K562 (cell line): ENCODE data around the gene ITGBL1. TPM values are rescaled to one million over a fixed set of nuclear protein-coding genes. Genes with fewer than 3 reads are reported as not detected.

ENCODE experiments used
- ATAC-seq: fragments of 200-7000 bp; cut with Tn5 transposase; 3 replicates; pipeline ENCODE4 v1.9.1; 2020; ENCODE audit warnings: moderate library complexity
- BruUV-seq: library from RNA; stranded (reverse); fragments of 400-500 nt; replicated peaks from 2 replicates; lab custom pipeline; 2021; lab: Mats Ljungman, UMichigan
- CTCF ChIA-PET: fragments of 300-600 bp; formaldehyde crosslinking; extraction: SDS; loops from one replicate; lab custom pipeline; 2021; ENCODE audit warnings: low intra/inter-chr PET ratio; lab: Yijun Ruan, JAX
- POLR2A ChIA-PET: fragments of 300-600, 350-650 bp; sonication (Branson Sonifier 250); formaldehyde crosslinking; extraction: SDS; loops from one replicate; lab custom pipeline; 2021; ENCODE audit warnings: antibody characterized with exemption, inconsistent platforms; lab: Yijun Ruan, JAX
- DNase-seq, 4 experiments: peaks; one replicate each; pipeline versions ENCODE4 v3.0.0 to v3.0.0-alpha.2; 2011 to 2018; ENCODE audit warnings: low spot score in 3 of 4, mixed read lengths in 3 of 4; ENCODE audit errors: extremely low read depth in 1 of 4
- FAIRE-seq: peaks from 2 replicates; lab custom pipeline; 2011; peaks lifted over from hg19 to GRCh38; lab: Jason Lieb, UNC
- H2AFZ ChIP-seq: 2 replicates; pipeline ENCODE4 v1.6.0; 2011; ENCODE audit warnings: low read depth, low read length, control low read depth, inconsistent platforms
- H3K27ac ChIP-seq: fragments of 200-600 bp; 3 replicates; pipeline ENCODE4 v1.8.0; 2011; ENCODE audit warnings: low read depth, mild to moderate bottlenecking, control low read depth, inconsistent platforms, low read length, moderate library complexity, mixed read lengths; ENCODE audit errors: extremely low read depth
- H3K27me3 ChIP-seq, 2 experiments: fragments of 300-600 bp in 1 of 2; 2 replicates in 1 of 2; 3 replicates in 1 of 2; pipeline versions ENCODE4 v1.6.0 to v1.8.0; 2011; ENCODE audit warnings: inconsistent platforms in 2 of 2, low read length in 2 of 2, mild to moderate bottlenecking in 1 of 2, mixed read lengths in 1 of 2, moderate library complexity in 1 of 2; ENCODE audit not compliant: control insufficient read depth in 2 of 2, insufficient read depth in 2 of 2
- H3K36me3 ChIP-seq: fragments of 300-600 bp; 3 replicates; pipeline ENCODE4 v1.8.0; 2011; ENCODE audit warnings: mild to moderate bottlenecking, low read length, inconsistent platforms; ENCODE audit not compliant: control insufficient read depth, insufficient read depth
- H3K4me1 ChIP-seq, 2 experiments: fragments of 200-600 bp in 1 of 2; replicated peaks in 1 of 2; 2 replicates in 1 of 2; 3 replicates in 1 of 2; pipeline versions ENCODE4 v1.5.1 to v1.8.0; 2011; ENCODE audit warnings: inconsistent platforms in 2 of 2, low read length in 2 of 2, mild to moderate bottlenecking in 1 of 2, mixed read lengths in 1 of 2, moderate library complexity in 1 of 2; ENCODE audit not compliant: control insufficient read depth in 2 of 2, insufficient read depth in 2 of 2
- H3K4me2 ChIP-seq: 2 replicates; pipeline ENCODE4 v1.6.1; 2011; ENCODE audit warnings: low read length, control low read depth, inconsistent platforms, mixed read lengths; ENCODE audit not compliant: insufficient read depth
- H3K4me3 ChIP-seq: fragments of 200-600 bp; sonication (generic), shearing (Covaris generic); 2 replicates; pipeline ENCODE4 v1.5.1; 2016; ENCODE audit warnings: control low read depth, inconsistent platforms
- H3K79me2 ChIP-seq: fragments of 200-600 bp; 3 replicates; pipeline ENCODE4 v1.8.0; 2011; ENCODE audit warnings: low read length, inconsistent platforms; ENCODE audit not compliant: control insufficient read depth, insufficient read depth
- H3K9ac ChIP-seq, 2 experiments: 2 replicates each; pipeline versions ENCODE4 v1.6.0 to v1.6.1; 2011; ENCODE audit warnings: low read depth in 2 of 2, low read length in 2 of 2, control low read depth in 1 of 2, inconsistent platforms in 1 of 2, mild to moderate bottlenecking in 1 of 2, mixed read lengths in 1 of 2; ENCODE audit not compliant: insufficient read depth in 1 of 2
- H3K9me1 ChIP-seq: one replicate; pipeline ENCODE4 v1.6.0; 2011; ENCODE audit warnings: inconsistent platforms, mild to moderate bottlenecking, low read length, moderate library complexity; ENCODE audit not compliant: control insufficient read depth, insufficient read depth
- H3K9me3 ChIP-seq: replicated peaks from 2 replicates; pipeline ENCODE4 v1.5.1; 2011; ENCODE audit warnings: low read depth, low read length, inconsistent platforms; ENCODE audit not compliant: control insufficient read depth, insufficient read depth
- H4K20me1 ChIP-seq: replicated peaks from 2 replicates; pipeline ENCODE4 v1.6.1; 2011; ENCODE audit warnings: low read length, inconsistent platforms, mixed read lengths; ENCODE audit not compliant: control insufficient read depth, insufficient read depth
- AFF1 ChIP-seq, 2 experiments: fragments of 450-650 bp; IDR thresholded peaks; 2 replicates each; pipeline ENCODE4 v1.6.1; 2018; ENCODE audit warnings: mild to moderate bottlenecking in 2 of 2, low read depth in 1 of 2; ENCODE audit not compliant: partially characterized antibody in 2 of 2
- BRCA1 ChIP-seq, 2 experiments: fragments of 450-650 bp in 1 of 2; sonication (generic) in 1 of 2; formaldehyde crosslinking in 1 of 2; IDR thresholded peaks; 2 replicates each; pipeline versions ENCODE4 v1.5.0 to v1.6.1; 2017 to 2020; ENCODE audit warnings: mild to moderate bottlenecking in 1 of 2, missing genetic modification reagents in 1 of 2
- GABPB2 ChIP-seq: fragments of 250-450 bp; sonication (Bioruptor Pico); conservative IDR thresholded peaks from 2 replicates; pipeline ENCODE4 v1.5.1; 2021; ENCODE audit warnings: mild to moderate bottlenecking
- PCBP1 ChIP-seq: fragments of 200-400 bp; formaldehyde crosslinking; IDR thresholded peaks from 2 replicates; pipeline ENCODE4 v1.6.1; 2018; ENCODE audit warnings: mild to moderate bottlenecking, low read depth, low read length; ENCODE audit not compliant: poor library complexity, severe bottlenecking
- RBFOX2 ChIP-seq: fragments of 200-400 bp; formaldehyde crosslinking; IDR thresholded peaks from 2 replicates; pipeline ENCODE4 v1.6.1; 2017; ENCODE audit warnings: low read depth, mild to moderate bottlenecking, low read length, moderate library complexity
- RREB1 ChIP-seq: fragments of 250-450 bp; sonication (Bioruptor Pico); IDR thresholded peaks from 2 replicates; pipeline ENCODE4 v1.4.0; 2020
- SMARCA4 ChIP-seq: fragments of 450-650 bp; IDR thresholded peaks from 2 replicates; pipeline ENCODE4 v1.6.1; 2016
- SMC3 ChIP-seq: conservative IDR thresholded peaks from 2 replicates; pipeline ENCODE4 v1.6.1; 2011; ENCODE audit warnings: low read depth, low read length, improper control_type of control experiment; ENCODE audit not compliant: insufficient read depth
- SNRNP70 ChIP-seq: fragments of 200-400 bp; formaldehyde crosslinking; optimal IDR thresholded peaks from 2 replicates; pipeline ENCODE3; 2017; ENCODE audit warnings: low read depth, low read length
- ZBTB8A ChIP-seq: fragments of 450-650 bp; IDR thresholded peaks from 2 replicates; pipeline ENCODE4 v1.6.1; 2018; ENCODE audit warnings: mild to moderate bottlenecking, moderate library complexity; ENCODE audit not compliant: partially characterized antibody
- ZNF717 ChIP-seq: fragments of 250-450 bp; sonication (Bioruptor Pico); IDR thresholded peaks from 2 replicates; pipeline ENCODE4 v1.5.0; 2021
- ZNF79 ChIP-seq: fragments of 250-450 bp; sonication (Bioruptor Pico); IDR thresholded peaks from 2 replicates; pipeline ENCODE4 v1.4.0; 2020; ENCODE audit warnings: low read depth, mild to moderate bottlenecking, moderate library complexity
- WGBS: fragments of 100-300 bp; shearing (Covaris generic); methylation state at CpG from one replicate; pipeline ENCODE4 v1.1.6; 2016; ENCODE audit warnings: low coverage, mixed read lengths; ENCODE audit not compliant: insufficient coverage; ENCODE audit errors: missing lambda C conversion rate; 5-methylcytosine and 5-hydroxymethylcytosine counted together
- in situ Hi-C: fragments of 300-500 bp; cut with MboI; formaldehyde crosslinking; loops from 4 replicates; pipeline ENCODE4 v1.15.0; 2018; ENCODE audit warnings: inconsistent platforms, mixed read lengths
- intact Hi-C: fragments of 100-400 bp; cut with micrococcal nuclease; formaldehyde crosslinking; loops from 2 replicates; pipeline ENCODE4 v1.14.2; 2022
- polyA plus RNA-seq, 8 experiments: library from polyadenylated mRNA; depleted of rRNA in 4 of 8; stranded (reverse) in 5 of 8; unstranded in 3 of 8; fragments of >200 nt; fragmentation: Nextera tagmentation in 2 of 8; fragmentation: Illumina TruSeq in 1 of 8; extraction: Ambion mirVana in 2 of 8; extraction: Trizol in 1 of 8; gene quantifications; 2 replicates each; pipeline versions ENCODE4 v1.2.1 to v1.2.3, GENCODE V29; 2011 to 2014; ENCODE audit warnings: inconsistent platforms in 1 of 8, missing spikeins in 1 of 8
- total RNA-seq, 7 experiments: library from RNA; depleted of rRNA in 6 of 7; stranded (reverse); fragments of >200 nt in 6 of 7; fragmentation: Illumina TruSeq in 2 of 7; extraction: Trizol in 2 of 7; gene quantifications; 2 replicates each; pipeline versions ENCODE4 v1.2.1 to v1.2.3, GENCODE V29; 2011 to 2021; ENCODE audit warnings: low replicate concordance in 1 of 7

ITGBL1 gene
- total and polyA plus RNA-seq, 9 of the 15 experiments (the other 6 are each of a cell fraction or from before 2014, with no cell fraction given): 0.04 to 0.73 (median 0.32) TPM; not detected in 1

GRCh38 chr13:101516262-101516661 is 63.8 kb downstream of the ITGBL1 start:
- no peak for FAIRE-seq
- no peak overlapping the region for H3K4me3 ChIP-seq
- H3K27me3 ChIP-seq: no peaks in the 10 kb centered on the region
- ChIA-PET CTCF (no interaction called here), POLR2A (no interaction called here)
- no peak overlapping the region for H3K9ac ChIP-seq
- H3K79me2 ChIP-seq: no peaks in the 10 kb centered on the region
- BruUV-seq: no TSS peak
- no peaks in the 10 kb centered on the region for H4K20me1 ChIP-seq
- H3K9me3 ChIP-seq: no peaks in the 10 kb centered on the region
- H2AFZ ChIP-seq: no peak overlapping the region
- intact Hi-C loops (loop anchor here (5.0 kb wide), 1 partner anchor 691 kb away; no protein-coding TSS in a partner anchor), in situ Hi-C loops (no loop called here)
- WGBS: 0% methylated on average over 2 of the region's 2 CpGs
- no peak for DNase-seq
- H3K4me1 ChIP-seq: no peaks in the 10 kb centered on the region
- no peak overlapping the region for H3K4me2 ChIP-seq
- H3K9me1 ChIP-seq: no peaks in the 10 kb centered on the region
- H3K27ac ChIP-seq: no peak overlapping the region
- no peak for ATAC-seq
- H3K36me3 ChIP-seq: no peaks in the 10 kb centered on the region
- TF ChIP-seq PCBP1: no peak
- no peak for TF ChIP-seq AFF1 (IDR thresholded peaks at IDR 0.05; ENCODE audit: low read depth in 1 of 2, partially characterized antibody in 2 of 2)
- TF ChIP-seq ZBTB8A: no peak
- no peak for TF ChIP-seq SMARCA4
- TF ChIP-seq BRCA1 (IDR thresholded peaks at IDR 0.05): no peak
- TF ChIP-seq BRCA1 (CRISPR knock-in tag; IDR thresholded peaks at IDR 0.05): no peak
- TF ChIP-seq ZNF79: no peak
- no peak for TF ChIP-seq ZNF717 (CRISPR knock-in tag)
- TF ChIP-seq SMC3: no peak
- no peak for TF ChIP-seq RREB1 (CRISPR knock-in tag)
- TF ChIP-seq RBFOX2: no peak
- TF ChIP-seq GABPB2 (CRISPR knock-in tag): no peak
- no peak for TF ChIP-seq SNRNP70
